ENCODE data around the gene RABGEF1.
"Not testable (repeated sequence)": the region's sequence is repeated elsewhere in the genome, so short reads cannot be mapped to it uniquely, and the experiment has no call there.

RABGEF1 gene

DNA sequence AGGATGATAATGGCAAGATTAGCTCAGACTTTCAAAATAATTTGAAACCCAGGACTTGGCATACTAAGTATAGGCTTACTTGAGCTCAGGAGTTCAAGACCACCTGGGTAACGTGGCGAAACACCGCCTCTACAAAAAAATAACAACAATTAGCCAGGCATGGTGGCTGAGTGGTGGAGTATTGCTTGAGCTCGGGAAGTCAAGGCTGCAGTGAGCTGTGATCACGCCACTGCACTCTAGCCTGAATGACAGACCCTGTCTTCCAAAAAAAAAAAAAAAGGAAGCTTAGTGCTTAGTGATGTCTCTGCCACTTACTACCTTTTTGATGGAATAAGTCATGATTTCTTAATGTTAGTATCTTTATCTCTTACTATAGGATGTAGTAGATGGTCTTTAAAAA is 25.5 kb downstream of the RABGEF1 start:
- no peak for DNase-seq (ENCODE audit: low spot score)
- TF ChIP-seq, protein P1, sequence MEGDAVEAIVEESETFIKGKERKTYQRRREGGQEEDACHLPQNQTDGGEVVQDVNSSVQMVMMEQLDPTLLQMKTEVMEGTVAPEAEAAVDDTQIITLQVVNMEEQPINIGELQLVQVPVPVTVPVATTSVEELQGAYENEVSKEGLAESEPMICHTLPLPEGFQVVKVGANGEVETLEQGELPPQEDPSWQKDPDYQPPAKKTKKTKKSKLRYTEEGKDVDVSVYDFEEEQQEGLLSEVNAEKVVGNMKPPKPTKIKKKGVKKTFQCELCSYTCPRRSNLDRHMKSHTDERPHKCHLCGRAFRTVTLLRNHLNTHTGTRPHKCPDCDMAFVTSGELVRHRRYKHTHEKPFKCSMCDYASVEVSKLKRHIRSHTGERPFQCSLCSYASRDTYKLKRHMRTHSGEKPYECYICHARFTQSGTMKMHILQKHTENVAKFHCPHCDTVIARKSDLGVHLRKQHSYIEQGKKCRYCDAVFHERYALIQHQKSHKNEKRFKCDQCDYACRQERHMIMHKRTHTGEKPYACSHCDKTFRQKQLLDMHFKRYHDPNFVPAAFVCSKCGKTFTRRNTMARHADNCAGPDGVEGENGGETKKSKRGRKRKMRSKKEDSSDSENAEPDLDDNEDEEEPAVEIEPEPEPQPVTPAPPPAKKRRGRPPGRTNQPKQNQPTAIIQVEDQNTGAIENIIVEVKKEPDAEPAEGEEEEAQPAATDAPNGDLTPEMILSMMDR (IDR thresholded peaks at IDR 0.05; ENCODE audit: extremely low read depth, insufficient read depth, missing control alignments): no peak
- in situ Hi-C loops (cut with MboI; ENCODE audit: low pct_unique_long_range_greater_than_20kb, low sequenced_read_pairs, unreplicated experiment): no loop called here

DNA sequence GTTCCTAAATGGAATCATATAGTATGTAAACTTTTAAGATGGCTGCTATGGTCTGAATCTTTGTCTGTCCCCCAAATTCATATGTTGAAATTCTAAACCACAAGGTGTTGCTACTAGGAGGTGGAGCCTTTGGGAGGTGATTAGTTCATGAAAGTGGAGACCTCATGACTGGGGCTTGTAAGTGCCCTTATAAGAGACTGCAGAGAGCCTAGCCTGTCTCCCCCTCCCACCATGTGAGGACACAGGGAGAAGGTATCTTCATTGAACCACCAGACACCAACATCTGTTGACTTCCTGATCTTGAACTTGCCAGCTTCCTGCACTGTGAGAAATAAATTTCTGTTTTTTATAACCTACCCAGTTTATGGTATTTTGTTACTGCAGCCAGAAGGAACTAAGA is 27.0 kb downstream of the RABGEF1 start:
- in situ Hi-C loops (cut with MboI; ENCODE audit: low pct_unique_long_range_greater_than_20kb, low sequenced_read_pairs, unreplicated experiment); DNase-seq (ENCODE audit: low spot score): not testable (repeated sequence)

DNA sequence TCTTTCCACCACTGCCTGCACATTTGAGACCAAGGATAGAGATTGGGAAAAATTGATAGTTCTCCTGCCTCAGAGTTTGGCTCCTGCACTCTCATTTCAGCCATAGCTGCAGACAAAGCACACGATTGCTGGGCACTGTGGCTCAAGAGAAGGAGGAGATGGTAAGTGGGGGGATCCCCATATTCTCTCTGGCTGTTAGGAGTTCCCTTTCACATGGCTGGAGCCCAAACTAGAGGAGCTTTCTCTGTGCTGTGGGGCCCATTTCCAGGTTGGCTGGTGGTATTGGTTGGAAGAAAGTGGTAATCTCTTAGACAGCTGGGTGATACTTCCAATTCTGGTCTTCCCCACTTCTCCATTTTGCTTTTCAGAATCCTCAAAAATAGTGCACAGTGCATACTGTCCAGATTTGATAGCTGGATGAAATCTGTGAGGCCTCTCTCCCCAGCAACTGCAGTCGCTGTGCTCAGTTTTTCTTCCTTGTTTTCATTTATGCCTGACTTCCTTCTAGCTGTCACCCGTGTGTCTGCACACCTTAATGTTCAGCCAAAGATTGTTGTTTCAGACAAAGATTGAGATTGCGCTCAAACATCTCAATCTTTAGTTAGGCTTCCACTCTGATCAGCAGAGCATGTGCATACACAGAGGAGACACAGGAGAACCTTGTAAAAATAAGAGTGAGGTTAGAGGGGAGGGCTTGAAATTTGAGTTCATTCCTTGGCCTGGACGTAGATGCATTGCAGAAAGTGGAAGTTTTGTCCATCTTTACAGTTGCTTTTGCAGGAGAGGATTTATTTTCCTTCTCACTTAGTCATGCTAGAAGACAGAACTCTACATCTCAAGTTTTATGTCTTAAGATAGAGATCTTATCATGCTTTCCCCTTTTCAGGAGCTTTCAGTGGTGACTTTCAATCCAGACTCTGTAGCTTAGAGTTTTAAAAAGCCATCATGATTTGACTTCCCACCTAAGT is 28.6 kb downstream of the RABGEF1 start:
- TF ChIP-seq, protein P1 (IDR thresholded peaks at IDR 0.05; ENCODE audit: extremely low read depth, insufficient read depth, missing control alignments): no peak
- in situ Hi-C loops (cut with MboI; ENCODE audit: low pct_unique_long_range_greater_than_20kb, low sequenced_read_pairs, unreplicated experiment): no loop called here
- no peak for DNase-seq (ENCODE audit: low spot score)

DNA sequence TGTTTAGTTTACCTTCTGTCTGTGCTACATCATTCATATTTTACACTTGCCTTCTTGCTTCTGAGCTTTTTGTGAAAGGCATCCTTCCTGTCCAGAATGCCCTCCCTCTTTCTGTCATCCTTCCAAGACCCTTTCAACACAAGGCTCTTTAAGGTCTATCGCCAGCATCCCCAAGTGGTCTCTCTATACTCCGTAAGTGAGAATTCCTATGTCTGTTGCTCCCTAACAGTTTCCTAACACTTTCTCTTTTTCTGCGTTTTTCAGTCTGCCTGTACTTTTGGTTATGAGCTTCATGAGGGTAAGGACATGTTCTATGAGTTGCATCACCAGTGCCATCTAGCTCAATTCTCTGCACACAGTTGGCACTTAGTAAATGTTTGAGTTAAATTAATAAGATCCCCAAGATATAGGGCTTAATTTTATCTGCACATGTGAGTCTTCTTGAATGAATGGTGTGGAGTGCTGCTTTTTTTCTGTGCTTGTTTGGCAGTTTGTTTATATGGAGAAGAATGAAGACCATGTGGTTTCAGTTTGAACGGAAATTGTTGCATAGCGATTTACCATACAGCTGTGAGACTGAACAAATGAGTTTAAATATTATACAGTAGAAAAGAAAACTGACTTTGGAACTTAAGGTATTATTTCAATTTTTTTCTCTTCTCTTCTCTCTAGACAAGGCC is 29.4 kb downstream of the RABGEF1 start:
- TF ChIP-seq, protein P1 (IDR thresholded peaks at IDR 0.05; ENCODE audit: extremely low read depth, insufficient read depth, missing control alignments): no peak
- no peak for DNase-seq (ENCODE audit: low spot score)
- in situ Hi-C loops (cut with MboI; ENCODE audit: low pct_unique_long_range_greater_than_20kb, low sequenced_read_pairs, unreplicated experiment): loop anchor here (10.0 kb wide), 1 partner anchor 205 kb away; no protein-coding TSS in a partner anchor

DNA sequence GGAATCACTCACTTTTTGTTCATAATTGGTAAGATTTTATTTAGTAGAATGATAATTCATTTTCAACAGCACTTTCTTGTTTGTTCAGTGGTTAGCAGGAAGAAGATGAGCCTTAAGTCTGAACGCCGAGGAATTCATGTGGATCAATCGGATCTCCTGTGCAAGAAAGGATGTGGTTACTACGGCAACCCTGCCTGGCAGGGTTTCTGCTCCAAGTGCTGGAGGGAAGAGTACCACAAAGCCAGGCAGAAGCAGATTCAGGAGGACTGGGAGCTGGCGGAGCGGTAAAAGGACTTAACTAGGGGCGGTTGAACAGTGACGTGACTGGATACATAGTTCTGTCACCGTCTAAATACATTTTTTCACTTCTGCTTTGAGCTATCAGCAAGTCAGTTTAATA is 31.3 kb downstream of the RABGEF1 start:
- TF ChIP-seq, protein P1 (IDR thresholded peaks at IDR 0.05; ENCODE audit: extremely low read depth, insufficient read depth, missing control alignments): no peak
- DNase-seq (ENCODE audit: low spot score): no peak
- in situ Hi-C loops (cut with MboI; ENCODE audit: low pct_unique_long_range_greater_than_20kb, low sequenced_read_pairs, unreplicated experiment): loop anchor here (10.0 kb wide), 1 partner anchor 207 kb away; no protein-coding TSS in a partner anchor

DNA sequence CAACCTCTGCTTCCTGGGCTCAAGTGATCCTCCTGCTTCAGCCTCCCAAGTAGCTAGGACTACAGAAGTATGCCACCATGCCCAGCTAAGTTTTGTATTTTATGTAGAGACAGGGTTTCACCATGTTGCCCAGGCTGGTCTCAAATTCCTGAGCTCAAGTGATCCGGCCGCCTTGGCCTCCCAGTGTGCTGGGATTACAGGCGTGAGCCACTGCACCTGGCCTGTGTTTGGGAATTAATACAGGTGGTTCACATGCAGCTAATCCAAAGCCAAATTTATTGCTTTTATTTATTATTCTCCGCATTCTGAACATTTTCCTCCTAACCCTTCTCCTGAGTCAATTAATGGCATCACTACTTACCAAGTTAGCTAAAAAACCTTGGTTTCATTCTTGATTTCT is 33.2 kb downstream of the RABGEF1 start:
- not testable (repeated sequence) for DNase-seq (ENCODE audit: low spot score)
- in situ Hi-C loops (cut with MboI; ENCODE audit: low pct_unique_long_range_greater_than_20kb, low sequenced_read_pairs, unreplicated experiment): loop anchor here (10.0 kb wide), 1 partner anchor 209 kb away; no protein-coding TSS in a partner anchor

DNA sequence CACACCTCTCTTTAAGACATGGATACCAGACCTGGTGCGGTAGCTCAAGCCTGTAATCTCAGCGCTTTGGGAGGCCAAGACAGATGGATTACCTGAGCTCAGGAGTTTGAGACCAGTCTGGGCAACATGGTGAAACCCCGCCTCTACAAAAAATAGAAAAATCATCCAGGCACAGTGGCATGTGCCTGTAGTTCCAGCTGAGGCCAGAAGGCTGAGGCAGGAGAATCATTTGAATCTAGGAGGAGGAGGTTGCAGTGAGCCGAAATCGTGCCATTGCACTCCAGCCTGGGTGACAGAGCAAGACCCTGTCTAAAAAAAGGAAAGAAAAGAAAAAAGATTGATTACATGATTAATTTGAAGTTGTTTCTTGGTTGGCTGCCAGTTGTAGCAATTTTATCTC is 35.9 kb downstream of the RABGEF1 start:
- DNase-seq (ENCODE audit: low spot score): not testable (repeated sequence)
- in situ Hi-C loops (cut with MboI; ENCODE audit: low pct_unique_long_range_greater_than_20kb, low sequenced_read_pairs, unreplicated experiment): loop anchor here (10.0 kb wide), 1 partner anchor 212 kb away; no protein-coding TSS in a partner anchor
